WTC11 (cell line): ENCODE results near the gene ANO2. TPM values are rescaled to one million over a fixed set of nuclear protein-coding genes. Genes with fewer than 3 reads are reported as not detected.

Experiments used
- ATAC-seq: fragments of 200-7000 bp; cut with Tn5 transposase; 2 replicates; pipeline ENCODE4 v1.10.0; 2021; ENCODE audit warnings: mild to moderate bottlenecking, moderate library complexity
- CTCF ChIA-PET: fragments of 300-600 bp; sonication (Branson Sonifier 250); formaldehyde crosslinking; loops from one replicate; lab custom pipeline; 2021; ENCODE audit warnings: antibody characterized with exemption; lab: Charles Lee
- POLR2A ChIA-PET: fragments of 350-600 bp; sonication (Branson Sonifier 250); formaldehyde crosslinking; loops from one replicate; lab custom pipeline; 2021; ENCODE audit warnings: antibody characterized with exemption; lab: Charles Lee
- DNase-seq: peaks from one replicate; pipeline ENCODE4 v3.0.0; 2021; ENCODE audit warnings: low spot score
- H3K27ac Mint-ChIP-seq: 2 replicates; pipeline ENCODE4 v1.8.0; 2021; ENCODE audit warnings: mixed read lengths
- H3K27me3 Mint-ChIP-seq: 2 replicates; pipeline ENCODE4 v1.8.0; 2021; ENCODE audit warnings: low read depth, mild to moderate bottlenecking, moderate library complexity, mixed read lengths
- H3K36me3 Mint-ChIP-seq: 2 replicates; pipeline ENCODE4 v1.8.0; 2021; ENCODE audit warnings: mixed read lengths
- H3K4me1 Mint-ChIP-seq: 2 replicates; pipeline ENCODE4 v1.8.0; 2022; ENCODE audit warnings: mixed read lengths
- H3K4me3 Mint-ChIP-seq: 2 replicates; pipeline ENCODE4 v1.8.0; 2021; ENCODE audit warnings: mild to moderate bottlenecking, moderate library complexity, mixed read lengths
- H3K9me3 Mint-ChIP-seq: 2 replicates; pipeline ENCODE4 v1.8.0; 2021; ENCODE audit warnings: mixed read lengths
- ETV6 ChIP-seq: sonication (generic); formaldehyde crosslinking; IDR thresholded peaks from 2 replicates; pipeline ENCODE4 v1.8.1; 2022; ENCODE audit warnings: mild to moderate bottlenecking, missing genetic modification reagents
- GABPB1 ChIP-seq: sonication (generic); formaldehyde crosslinking; IDR thresholded peaks from 2 replicates; pipeline ENCODE4 v1.8.1; 2023; ENCODE audit warnings: mild to moderate bottlenecking, missing genetic modification reagents
- GTF2I ChIP-seq: fragments of 250-450 bp; sonication (Bioruptor Pico); conservative IDR thresholded peaks from 2 replicates; pipeline ENCODE4 v1.4.0; 2021; ENCODE audit warnings: mild to moderate bottlenecking
- IRF2 ChIP-seq: sonication (generic); formaldehyde crosslinking; IDR thresholded peaks from 2 replicates; pipeline ENCODE4 v1.8.0; 2022; ENCODE audit warnings: low read depth, missing genetic modification reagents, borderline replicate concordance
- JAZF1 ChIP-seq: fragments of 250-450 bp; sonication (Bioruptor Pico); IDR thresholded peaks from 2 replicates; pipeline ENCODE4 v1.9.0; 2021; ENCODE audit warnings: moderate library complexity, mild to moderate bottlenecking, inconsistent platforms
- NFYB ChIP-seq: sonication (generic); formaldehyde crosslinking; conservative IDR thresholded peaks from 2 replicates; pipeline ENCODE4 v1.8.0; 2022; ENCODE audit warnings: low read depth, missing genetic modification reagents
- NR1H2 ChIP-seq: sonication (generic); formaldehyde crosslinking; IDR thresholded peaks from 2 replicates; pipeline ENCODE4 v1.9.0; 2021; ENCODE audit warnings: mild to moderate bottlenecking, moderate library complexity, missing genetic modification reagents
- NR3C1 ChIP-seq: sonication (generic); formaldehyde crosslinking; conservative IDR thresholded peaks from 2 replicates; pipeline ENCODE4 v1.8.1; 2023; ENCODE audit warnings: low read depth, mild to moderate bottlenecking, missing genetic modification reagents
- SMAD4 ChIP-seq: sonication (generic); formaldehyde crosslinking; IDR thresholded peaks from 2 replicates; pipeline ENCODE4 v1.8.0; 2022; ENCODE audit warnings: mild to moderate bottlenecking, missing genetic modification reagents
- TEAD4 ChIP-seq: sonication (generic); formaldehyde crosslinking; IDR thresholded peaks from 2 replicates; pipeline ENCODE4 v1.8.0; 2022; ENCODE audit warnings: mild to moderate bottlenecking, missing genetic modification reagents
- ZBTB21 ChIP-seq: sonication (generic); formaldehyde crosslinking; IDR thresholded peaks from 2 replicates; pipeline ENCODE4 v1.8.1; 2023; ENCODE audit warnings: mild to moderate bottlenecking, missing genetic modification reagents, borderline replicate concordance
- ZNF121 ChIP-seq: sonication (generic); formaldehyde crosslinking; IDR thresholded peaks from 2 replicates; pipeline ENCODE4 v1.8.0; 2023; ENCODE audit warnings: missing genetic modification reagents
- total RNA-seq: library from RNA; stranded (reverse); gene quantifications from 3 replicates; pipeline ENCODE4 v1.2.3, GENCODE V29; 2021
- TF ChIP-seq, protein P1 (sequence below): sonication (generic); formaldehyde crosslinking; IDR thresholded peaks from 2 replicates; pipeline ENCODE4 v1.8.0; 2023; ENCODE audit warnings: missing genetic modification reagents, mild to moderate bottlenecking, borderline replicate concordance
- TF ChIP-seq, protein P2 (sequence below): sonication (generic); formaldehyde crosslinking; IDR thresholded peaks from 2 replicates; pipeline ENCODE4 v1.8.1; 2023; ENCODE audit warnings: mild to moderate bottlenecking, missing genetic modification reagents
- TF ChIP-seq, protein P3 (sequence below): sonication (generic); formaldehyde crosslinking; IDR thresholded peaks from 2 replicates; pipeline ENCODE4 v1.8.0; 2022; ENCODE audit warnings: mild to moderate bottlenecking, missing genetic modification reagents
- TF ChIP-seq, protein P4 (sequence below): sonication (generic); formaldehyde crosslinking; IDR thresholded peaks from 2 replicates; pipeline ENCODE4 v1.8.0; 2022; ENCODE audit warnings: mild to moderate bottlenecking, missing genetic modification reagents
- TF ChIP-seq, protein P5 (sequence below): sonication (generic); formaldehyde crosslinking; IDR thresholded peaks from 2 replicates; pipeline ENCODE4 v1.8.1; 2023; ENCODE audit warnings: mild to moderate bottlenecking, missing genetic modification reagents, borderline replicate concordance

The ANO2 gene
- total RNA-seq, 1 experiment from 2014 or later: 2.8 TPM

DNA sequence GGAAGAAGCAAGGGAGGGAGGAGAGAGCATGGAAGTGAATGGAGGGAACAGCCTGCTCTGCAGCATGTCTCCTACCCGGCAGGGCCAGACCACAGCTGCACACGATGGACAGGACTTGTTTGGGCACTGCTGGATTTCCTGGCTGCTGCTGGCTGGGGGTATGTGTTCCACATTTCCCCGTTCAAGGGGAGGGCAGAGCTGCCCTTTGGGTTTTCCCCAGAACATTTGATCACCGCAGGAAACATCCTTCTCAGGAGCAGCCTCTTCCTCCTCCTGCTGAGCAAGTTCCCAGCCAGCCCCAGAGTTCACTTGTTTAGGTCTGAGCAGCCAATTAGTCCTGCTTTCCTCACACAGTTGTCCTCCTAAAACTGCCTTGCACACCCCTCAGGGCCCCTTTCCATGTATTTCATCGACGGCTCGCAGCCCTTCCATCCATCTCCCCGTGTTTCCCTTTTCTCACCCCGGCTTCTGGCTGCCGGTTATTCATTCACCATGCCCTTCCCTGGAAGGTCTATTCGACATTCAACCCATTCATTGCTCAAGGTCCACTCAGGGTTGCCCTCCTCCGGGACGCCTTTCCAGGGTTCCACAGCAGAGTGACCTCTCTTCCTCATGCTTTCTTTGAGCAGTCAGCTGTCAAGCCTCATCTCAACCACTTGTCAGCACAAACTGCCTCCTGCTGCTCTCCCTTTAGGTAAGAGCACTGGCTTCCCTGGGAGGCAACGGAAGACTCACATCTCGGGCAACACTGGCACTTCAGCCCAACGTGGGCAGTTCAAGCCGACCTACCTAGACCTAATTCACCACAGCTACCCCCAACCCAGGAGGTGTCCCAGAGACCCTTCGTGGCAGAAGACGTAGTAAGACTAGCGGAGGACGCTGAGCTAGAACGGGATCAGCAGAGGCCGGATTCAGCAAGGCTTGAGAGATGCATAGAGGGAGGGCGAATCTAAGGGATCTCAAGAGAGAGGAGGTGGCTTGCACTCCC lies 20.1 kb upstream of the ANO2 start (continued):
- TF ChIP-seq, protein P1, sequence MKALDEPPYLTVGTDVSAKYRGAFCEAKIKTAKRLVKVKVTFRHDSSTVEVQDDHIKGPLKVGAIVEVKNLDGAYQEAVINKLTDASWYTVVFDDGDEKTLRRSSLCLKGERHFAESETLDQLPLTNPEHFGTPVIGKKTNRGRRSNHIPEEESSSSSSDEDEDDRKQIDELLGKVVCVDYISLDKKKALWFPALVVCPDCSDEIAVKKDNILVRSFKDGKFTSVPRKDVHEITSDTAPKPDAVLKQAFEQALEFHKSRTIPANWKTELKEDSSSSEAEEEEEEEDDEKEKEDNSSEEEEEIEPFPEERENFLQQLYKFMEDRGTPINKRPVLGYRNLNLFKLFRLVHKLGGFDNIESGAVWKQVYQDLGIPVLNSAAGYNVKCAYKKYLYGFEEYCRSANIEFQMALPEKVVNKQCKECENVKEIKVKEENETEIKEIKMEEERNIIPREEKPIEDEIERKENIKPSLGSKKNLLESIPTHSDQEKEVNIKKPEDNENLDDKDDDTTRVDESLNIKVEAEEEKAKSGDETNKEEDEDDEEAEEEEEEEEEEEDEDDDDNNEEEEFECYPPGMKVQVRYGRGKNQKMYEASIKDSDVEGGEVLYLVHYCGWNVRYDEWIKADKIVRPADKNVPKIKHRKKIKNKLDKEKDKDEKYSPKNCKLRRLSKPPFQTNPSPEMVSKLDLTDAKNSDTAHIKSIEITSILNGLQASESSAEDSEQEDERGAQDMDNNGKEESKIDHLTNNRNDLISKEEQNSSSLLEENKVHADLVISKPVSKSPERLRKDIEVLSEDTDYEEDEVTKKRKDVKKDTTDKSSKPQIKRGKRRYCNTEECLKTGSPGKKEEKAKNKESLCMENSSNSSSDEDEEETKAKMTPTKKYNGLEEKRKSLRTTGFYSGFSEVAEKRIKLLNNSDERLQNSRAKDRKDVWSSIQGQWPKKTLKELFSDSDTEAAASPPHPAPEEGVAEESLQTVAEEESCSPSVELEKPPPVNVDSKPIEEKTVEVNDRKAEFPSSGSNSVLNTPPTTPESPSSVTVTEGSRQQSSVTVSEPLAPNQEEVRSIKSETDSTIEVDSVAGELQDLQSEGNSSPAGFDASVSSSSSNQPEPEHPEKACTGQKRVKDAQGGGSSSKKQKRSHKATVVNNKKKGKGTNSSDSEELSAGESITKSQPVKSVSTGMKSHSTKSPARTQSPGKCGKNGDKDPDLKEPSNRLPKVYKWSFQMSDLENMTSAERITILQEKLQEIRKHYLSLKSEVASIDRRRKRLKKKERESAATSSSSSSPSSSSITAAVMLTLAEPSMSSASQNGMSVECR (CRISPR knock-in tag): no peak
- TF ChIP-seq, protein P2, sequence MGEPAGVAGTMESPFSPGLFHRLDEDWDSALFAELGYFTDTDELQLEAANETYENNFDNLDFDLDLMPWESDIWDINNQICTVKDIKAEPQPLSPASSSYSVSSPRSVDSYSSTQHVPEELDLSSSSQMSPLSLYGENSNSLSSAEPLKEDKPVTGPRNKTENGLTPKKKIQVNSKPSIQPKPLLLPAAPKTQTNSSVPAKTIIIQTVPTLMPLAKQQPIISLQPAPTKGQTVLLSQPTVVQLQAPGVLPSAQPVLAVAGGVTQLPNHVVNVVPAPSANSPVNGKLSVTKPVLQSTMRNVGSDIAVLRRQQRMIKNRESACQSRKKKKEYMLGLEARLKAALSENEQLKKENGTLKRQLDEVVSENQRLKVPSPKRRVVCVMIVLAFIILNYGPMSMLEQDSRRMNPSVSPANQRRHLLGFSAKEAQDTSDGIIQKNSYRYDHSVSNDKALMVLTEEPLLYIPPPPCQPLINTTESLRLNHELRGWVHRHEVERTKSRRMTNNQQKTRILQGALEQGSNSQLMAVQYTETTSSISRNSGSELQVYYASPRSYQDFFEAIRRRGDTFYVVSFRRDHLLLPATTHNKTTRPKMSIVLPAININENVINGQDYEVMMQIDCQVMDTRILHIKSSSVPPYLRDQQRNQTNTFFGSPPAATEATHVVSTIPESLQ: no peak
- no peak for TF ChIP-seq NR1H2 (CRISPR knock-in tag)
- peak; percentile 95 for TF ChIP-seq ETV6
- TF ChIP-seq ZBTB21 (CRISPR knock-in tag): no peak
- TF ChIP-seq, protein P3, sequence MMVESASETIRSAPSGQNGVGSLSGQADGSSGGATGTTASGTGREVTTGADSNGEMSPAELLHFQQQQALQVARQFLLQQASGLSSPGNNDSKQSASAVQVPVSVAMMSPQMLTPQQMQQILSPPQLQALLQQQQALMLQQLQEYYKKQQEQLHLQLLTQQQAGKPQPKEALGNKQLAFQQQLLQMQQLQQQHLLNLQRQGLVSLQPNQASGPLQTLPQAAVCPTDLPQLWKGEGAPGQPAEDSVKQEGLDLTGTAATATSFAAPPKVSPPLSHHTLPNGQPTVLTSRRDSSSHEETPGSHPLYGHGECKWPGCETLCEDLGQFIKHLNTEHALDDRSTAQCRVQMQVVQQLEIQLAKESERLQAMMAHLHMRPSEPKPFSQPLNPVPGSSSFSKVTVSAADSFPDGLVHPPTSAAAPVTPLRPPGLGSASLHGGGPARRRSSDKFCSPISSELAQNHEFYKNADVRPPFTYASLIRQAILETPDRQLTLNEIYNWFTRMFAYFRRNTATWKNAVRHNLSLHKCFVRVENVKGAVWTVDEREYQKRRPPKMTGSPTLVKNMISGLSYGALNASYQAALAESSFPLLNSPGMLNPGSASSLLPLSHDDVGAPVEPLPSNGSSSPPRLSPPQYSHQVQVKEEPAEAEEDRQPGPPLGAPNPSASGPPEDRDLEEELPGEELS (CRISPR knock-in tag): no peak
- no peak for TF ChIP-seq SMAD4
- no peak for TF ChIP-seq JAZF1 (CRISPR knock-in tag)
- TF ChIP-seq, protein P4, sequence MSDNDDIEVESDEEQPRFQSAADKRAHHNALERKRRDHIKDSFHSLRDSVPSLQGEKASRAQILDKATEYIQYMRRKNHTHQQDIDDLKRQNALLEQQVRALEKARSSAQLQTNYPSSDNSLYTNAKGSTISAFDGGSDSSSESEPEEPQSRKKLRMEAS (CRISPR knock-in tag): no peak
- TF ChIP-seq, all 79 proteins: peak for 3

DNA sequence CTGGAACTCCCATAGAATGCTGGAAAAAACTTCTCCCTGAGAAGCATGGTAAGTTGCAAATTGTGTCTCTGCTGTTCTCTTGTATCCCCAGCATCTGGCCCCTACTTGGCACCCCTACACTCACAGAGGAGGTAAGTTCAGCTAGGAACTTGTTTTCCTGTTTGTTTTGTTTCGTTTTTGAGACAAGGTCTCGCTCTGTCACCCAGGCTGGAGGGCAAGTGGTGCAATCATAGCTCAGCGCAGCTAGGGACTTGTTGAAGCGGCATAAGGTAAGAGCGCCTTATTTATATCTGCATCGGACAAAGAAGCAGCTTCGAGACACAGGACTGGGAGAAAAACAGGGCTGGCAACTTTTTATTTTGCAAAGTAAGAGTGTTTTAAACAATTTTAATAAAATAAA lies 18.5 kb upstream of the ANO2 start:
- ChIA-PET POLR2A (no interaction called here), CTCF (interaction anchor here (5.2 to 5.3 kb wide), 2 partner anchors 26 to 75 kb away, joined by 42 to 46 read pairs; no protein-coding TSS in a partner anchor)
- no peak overlapping the region for H3K27ac Mint-ChIP-seq
- ATAC-seq (no peak), DNase-seq (no peak)
- H3K4me3 Mint-ChIP-seq: no peak overlapping the region
- H3K36me3 Mint-ChIP-seq: no peaks in the 10 kb centered on the region
- H3K27me3 Mint-ChIP-seq: peaks cover 3% of the 10 kb centered on the region; the same call in 1 of the 2 replicates
- H3K9me3 Mint-ChIP-seq: 0 out of 2 replicates have a peak, but pooled peaks cover 3% of the 10 kb centered on the region
- peaks cover 41% of the 10 kb centered on the region for H3K4me1 Mint-ChIP-seq
- TF ChIP-seq GTF2I (CRISPR knock-in tag) (no peak), TEAD4 (CRISPR knock-in tag) (no peak), NFYB (CRISPR knock-in tag) (no peak), ZNF121 (no peak), IRF2 (no peak), GABPB1 (CRISPR knock-in tag) (no peak), NR3C1 (CRISPR knock-in tag) (no peak)
- TF ChIP-seq, protein P2: no peak
- TF ChIP-seq, protein P5, sequence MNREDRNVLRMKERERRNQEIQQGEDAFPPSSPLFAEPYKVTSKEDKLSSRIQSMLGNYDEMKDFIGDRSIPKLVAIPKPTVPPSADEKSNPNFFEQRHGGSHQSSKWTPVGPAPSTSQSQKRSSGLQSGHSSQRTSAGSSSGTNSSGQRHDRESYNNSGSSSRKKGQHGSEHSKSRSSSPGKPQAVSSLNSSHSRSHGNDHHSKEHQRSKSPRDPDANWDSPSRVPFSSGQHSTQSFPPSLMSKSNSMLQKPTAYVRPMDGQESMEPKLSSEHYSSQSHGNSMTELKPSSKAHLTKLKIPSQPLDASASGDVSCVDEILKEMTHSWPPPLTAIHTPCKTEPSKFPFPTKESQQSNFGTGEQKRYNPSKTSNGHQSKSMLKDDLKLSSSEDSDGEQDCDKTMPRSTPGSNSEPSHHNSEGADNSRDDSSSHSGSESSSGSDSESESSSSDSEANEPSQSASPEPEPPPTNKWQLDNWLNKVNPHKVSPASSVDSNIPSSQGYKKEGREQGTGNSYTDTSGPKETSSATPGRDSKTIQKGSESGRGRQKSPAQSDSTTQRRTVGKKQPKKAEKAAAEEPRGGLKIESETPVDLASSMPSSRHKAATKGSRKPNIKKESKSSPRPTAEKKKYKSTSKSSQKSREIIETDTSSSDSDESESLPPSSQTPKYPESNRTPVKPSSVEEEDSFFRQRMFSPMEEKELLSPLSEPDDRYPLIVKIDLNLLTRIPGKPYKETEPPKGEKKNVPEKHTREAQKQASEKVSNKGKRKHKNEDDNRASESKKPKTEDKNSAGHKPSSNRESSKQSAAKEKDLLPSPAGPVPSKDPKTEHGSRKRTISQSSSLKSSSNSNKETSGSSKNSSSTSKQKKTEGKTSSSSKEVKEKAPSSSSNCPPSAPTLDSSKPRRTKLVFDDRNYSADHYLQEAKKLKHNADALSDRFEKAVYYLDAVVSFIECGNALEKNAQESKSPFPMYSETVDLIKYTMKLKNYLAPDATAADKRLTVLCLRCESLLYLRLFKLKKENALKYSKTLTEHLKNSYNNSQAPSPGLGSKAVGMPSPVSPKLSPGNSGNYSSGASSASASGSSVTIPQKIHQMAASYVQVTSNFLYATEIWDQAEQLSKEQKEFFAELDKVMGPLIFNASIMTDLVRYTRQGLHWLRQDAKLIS (CRISPR knock-in tag): no peak
- TF ChIP-seq, protein P4 (CRISPR knock-in tag): no peak
